ENCODE data around the gene GGN. TPM values are rescaled to one million over a fixed set of nuclear protein-coding genes. Genes with fewer than 3 reads are reported as not detected.
"Not testable (repeated sequence)": the region's sequence is repeated elsewhere in the genome, so short reads cannot be mapped to it uniquely, and the experiment has no call there.

The GGN gene
- total RNA-seq, 1 donor from 2014 or later, result not detected

DNA sequence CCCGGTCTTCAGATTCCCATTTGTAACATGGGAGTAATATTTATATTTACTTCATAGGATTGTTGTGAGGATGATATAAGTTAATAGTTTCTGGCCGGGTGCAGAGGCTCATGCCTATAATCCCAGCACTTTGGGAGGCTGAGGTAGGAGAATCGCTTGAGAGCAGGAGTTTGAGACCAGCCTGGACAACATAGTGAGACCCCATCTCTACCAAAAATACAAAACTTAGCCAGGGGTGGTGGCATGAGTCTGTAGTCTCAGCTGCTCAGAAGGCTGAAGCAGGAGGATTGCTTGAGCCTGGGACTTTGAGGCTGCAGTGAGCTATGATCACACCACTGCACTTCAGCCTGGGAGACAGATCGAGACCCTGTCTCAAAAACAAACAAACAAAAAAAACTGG is 41.0 kb downstream of the GGN start:
- no peak overlapping the region for H3K27ac ChIP-seq
- H3K36me3 ChIP-seq, result no peaks in the 10 kb centered on the region
- H3K27me3 ChIP-seq, result no peaks in the 10 kb centered on the region
- no peak for ATAC-seq
- intact Hi-C loops (cut with DNase I), result no loop called here
- H3K4me3 ChIP-seq, result no peak overlapping the region
- TF ChIP-seq, protein P1, sequence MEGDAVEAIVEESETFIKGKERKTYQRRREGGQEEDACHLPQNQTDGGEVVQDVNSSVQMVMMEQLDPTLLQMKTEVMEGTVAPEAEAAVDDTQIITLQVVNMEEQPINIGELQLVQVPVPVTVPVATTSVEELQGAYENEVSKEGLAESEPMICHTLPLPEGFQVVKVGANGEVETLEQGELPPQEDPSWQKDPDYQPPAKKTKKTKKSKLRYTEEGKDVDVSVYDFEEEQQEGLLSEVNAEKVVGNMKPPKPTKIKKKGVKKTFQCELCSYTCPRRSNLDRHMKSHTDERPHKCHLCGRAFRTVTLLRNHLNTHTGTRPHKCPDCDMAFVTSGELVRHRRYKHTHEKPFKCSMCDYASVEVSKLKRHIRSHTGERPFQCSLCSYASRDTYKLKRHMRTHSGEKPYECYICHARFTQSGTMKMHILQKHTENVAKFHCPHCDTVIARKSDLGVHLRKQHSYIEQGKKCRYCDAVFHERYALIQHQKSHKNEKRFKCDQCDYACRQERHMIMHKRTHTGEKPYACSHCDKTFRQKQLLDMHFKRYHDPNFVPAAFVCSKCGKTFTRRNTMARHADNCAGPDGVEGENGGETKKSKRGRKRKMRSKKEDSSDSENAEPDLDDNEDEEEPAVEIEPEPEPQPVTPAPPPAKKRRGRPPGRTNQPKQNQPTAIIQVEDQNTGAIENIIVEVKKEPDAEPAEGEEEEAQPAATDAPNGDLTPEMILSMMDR (IDR thresholded peaks at IDR 0.05), result no peak
- DNase-seq, result no peak
- no peaks in the 10 kb centered on the region for H3K4me1 ChIP-seq
- H3K9me3 ChIP-seq, result no peaks in the 10 kb centered on the region

DNA sequence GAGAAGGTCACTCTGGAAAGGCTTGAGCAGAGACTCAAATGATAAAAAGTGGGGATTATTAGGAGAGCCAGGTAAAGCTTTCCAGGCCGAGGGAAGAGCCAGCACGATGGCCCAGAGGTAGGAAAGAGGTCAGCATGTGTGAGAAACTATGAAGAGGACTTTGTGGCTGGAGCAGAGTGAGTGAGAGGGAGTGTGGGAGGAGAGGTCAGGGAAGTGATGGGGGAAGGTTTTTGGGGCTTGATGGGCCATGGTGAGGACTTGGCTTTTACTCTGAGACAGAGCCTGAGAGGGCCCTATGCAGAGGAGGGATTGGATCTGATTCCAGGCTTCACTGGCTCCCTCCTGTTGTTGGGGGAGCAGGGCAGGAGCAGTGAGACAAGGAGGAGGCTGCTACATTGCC is 46.9 kb downstream of the GGN start:
- no peak overlapping the region for H3K27ac ChIP-seq
- H3K36me3 ChIP-seq, result no peaks in the 10 kb centered on the region
- ATAC-seq (no peak), DNase-seq (no peak)
- H3K27me3 ChIP-seq, result no peaks in the 10 kb centered on the region
- H3K4me1 ChIP-seq, result peaks cover 13% of the 10 kb centered on the region
- H3K9me3 ChIP-seq, result no peaks in the 10 kb centered on the region
- TF ChIP-seq, protein P1 (IDR thresholded peaks at IDR 0.05), result no peak
- no peak overlapping the region for H3K4me3 ChIP-seq
- intact Hi-C loops (cut with DNase I), result no loop called here

DNA sequence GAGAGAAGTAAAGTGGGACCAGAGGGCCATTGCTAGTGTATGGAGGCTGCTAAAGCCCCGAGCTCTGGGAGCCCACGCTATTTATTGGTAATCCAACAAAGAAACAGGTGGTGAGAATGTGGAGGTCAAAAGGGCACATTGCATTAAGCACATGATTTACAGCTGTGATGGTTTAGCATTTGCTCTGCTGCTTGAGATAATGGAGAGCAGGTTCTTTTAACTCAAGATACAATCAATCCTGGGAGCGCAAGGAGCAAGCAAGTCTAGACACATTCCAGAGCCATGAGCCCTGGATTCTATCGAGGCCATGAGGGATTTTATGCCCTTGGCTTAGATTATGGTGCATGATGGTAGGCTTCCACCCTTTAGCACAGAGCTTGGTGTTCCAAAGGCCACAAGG is 48.8 kb downstream of the GGN start:
- H3K4me3 ChIP-seq; DNase-seq; ATAC-seq; intact Hi-C loops (cut with DNase I); H3K36me3 ChIP-seq; H3K27me3 ChIP-seq; H3K27ac ChIP-seq; H3K9me3 ChIP-seq: not testable (repeated sequence)
- peaks cover 17% of the 10 kb centered on the region for H3K4me1 ChIP-seq

DNA sequence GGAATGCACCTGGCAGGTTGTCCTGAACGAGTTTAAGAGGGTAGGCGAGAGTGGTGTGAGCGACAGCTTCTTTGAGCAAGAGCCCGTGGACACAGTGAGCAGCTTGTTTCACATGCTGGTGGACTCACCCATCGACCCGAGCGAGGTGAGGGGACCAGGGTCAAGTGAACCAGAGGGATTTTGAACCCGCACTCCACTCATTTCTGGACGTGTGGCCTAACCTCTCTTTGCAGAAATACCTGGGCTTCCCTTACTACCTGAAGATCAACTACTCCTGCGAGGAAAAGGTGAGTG is 50.5 kb downstream of the GGN start:
- TF ChIP-seq, protein P1 (IDR thresholded peaks at IDR 0.05), result no peak
- H3K4me3 ChIP-seq, result peak overlapping the region; percentile 79
- peak overlapping the region; percentile 73 for H3K27ac ChIP-seq
- ATAC-seq, result no peak
- no peaks in the 10 kb centered on the region for H3K27me3 ChIP-seq
- no peak for DNase-seq
- H3K9me3 ChIP-seq, result no peaks in the 10 kb centered on the region
- H3K36me3 ChIP-seq, result no peaks in the 10 kb centered on the region
- peaks cover 17% of the 10 kb centered on the region for H3K4me1 ChIP-seq
- intact Hi-C loops (cut with DNase I), result no loop called here

DNA sequence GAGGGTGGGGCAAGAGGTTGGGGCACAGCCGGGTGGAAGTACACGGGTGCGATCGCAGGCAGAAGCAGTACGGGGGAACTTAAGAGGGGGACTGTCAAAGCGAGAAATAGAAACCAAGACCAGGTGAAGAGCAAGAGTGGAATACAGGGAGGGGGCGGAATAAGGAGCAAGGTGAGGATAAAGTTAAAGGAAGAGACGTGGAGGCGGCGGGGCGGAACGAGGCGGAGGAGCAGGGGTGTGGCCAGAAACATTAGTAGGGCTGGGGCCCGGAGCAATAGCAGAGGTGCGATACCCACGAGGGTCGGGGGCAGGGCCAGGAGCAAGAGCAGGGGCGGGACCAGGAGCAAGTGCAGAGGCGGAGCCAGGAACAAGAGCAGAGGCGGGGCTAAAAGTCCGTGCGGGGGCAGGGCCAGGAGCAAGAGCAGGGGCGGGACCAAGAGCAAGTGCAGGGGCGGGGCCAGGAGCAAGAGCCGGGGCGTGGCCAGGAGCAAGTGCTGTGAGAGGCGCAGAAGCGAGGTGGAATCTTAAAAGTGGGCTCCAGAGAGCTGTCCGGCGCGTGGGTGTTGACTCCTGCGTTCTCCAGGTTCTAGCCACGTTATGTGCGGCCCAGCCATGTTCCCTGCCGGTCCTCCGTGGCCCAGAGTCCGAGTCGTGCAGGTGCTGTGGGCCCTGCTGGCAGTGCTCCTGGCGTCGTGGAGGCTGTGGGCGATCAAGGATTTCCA is 51.0 kb downstream of the GGN start:
- DNase-seq (peak; percentile 98), ATAC-seq (peak; percentile 89)
- peaks cover 17% of the 10 kb centered on the region for H3K4me1 ChIP-seq
- H3K36me3 ChIP-seq, result no peaks in the 10 kb centered on the region
- peak overlapping the region; percentile 79 for H3K4me3 ChIP-seq
- TF ChIP-seq, protein P1 (IDR thresholded peaks at IDR 0.05), result no peak
- intact Hi-C loops (cut with DNase I), result no loop called here
- H3K27me3 ChIP-seq, result no peaks in the 10 kb centered on the region
- no peaks in the 10 kb centered on the region for H3K9me3 ChIP-seq
- H3K27ac ChIP-seq, result peak overlapping the region; percentile 85

DNA sequence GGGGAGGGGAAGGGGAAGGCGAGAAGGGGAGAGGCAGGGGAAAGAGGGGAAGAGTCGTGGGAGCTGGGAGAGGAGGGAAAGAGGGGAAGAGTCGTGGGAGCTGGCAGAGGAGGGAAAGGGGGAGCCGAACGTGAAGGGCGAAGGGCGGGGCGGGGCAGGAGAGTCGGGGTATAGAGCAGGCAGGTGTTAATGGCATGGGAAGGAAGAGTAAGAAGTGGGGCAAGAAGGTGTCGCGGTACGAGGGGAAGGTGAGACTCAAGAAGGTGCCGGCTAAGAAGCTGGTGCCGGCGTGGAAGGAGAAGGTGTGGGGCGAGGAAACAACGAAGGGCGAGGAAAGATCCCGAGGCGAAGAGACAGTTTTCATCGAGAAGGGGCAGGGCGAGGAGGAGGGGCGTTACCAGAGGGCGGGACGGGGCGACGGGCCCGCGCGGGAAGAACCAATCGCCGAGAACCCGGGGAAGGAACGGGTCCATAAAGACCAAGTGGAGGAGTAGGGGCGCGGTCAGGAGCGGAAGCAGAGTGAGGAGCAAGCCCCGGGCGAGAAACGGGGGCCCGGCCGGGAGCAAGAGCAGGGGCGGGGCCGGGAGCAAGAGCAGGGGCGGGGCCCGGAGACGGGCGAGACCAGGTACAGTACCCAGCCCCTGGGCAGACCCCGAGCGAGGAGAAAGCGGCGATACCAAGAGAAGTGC is 51.7 kb downstream of the GGN start:
- TF ChIP-seq, protein P1 (IDR thresholded peaks at IDR 0.05), result no peak
- Histone ChIP-seq H3K27me3 (no peaks in the 10 kb centered on the region), H3K9me3 (no peaks in the 10 kb centered on the region), H3K36me3 (no peaks in the 10 kb centered on the region), H3K4me1 (peaks cover 17% of the 10 kb centered on the region), H3K4me3 (peak overlapping the region; percentile 79), H3K27ac (peak overlapping the region; percentile 85)
- ATAC-seq, result peak; percentile 88
- peak; percentile 98 for DNase-seq
- intact Hi-C loops (cut with DNase I), result no loop called here

Other genes starting within 250 kb of the GGN start
- not detected for gene DPF1, start 163.8 kb downstream of the GGN start, total RNA-seq
- 113 TPM for gene PPP1R14A, start 131.7 kb downstream of the GGN start, total RNA-seq
- 231 TPM for gene SPINT2, start 123.5 kb downstream of the GGN start, total RNA-seq
- 63.0 TPM for gene C19orf33, start 83.8 kb downstream of the GGN start, total RNA-seq
- gene YIF1B, start 72.1 kb downstream of the GGN start, total RNA-seq, result 37.3 TPM
- 13.1 TPM for gene KCNK6, start 68.2 kb downstream of the GGN start, total RNA-seq
- 10.6 TPM for gene CATSPERG, start 52.2 kb downstream of the GGN start, total RNA-seq
- 123 TPM for gene PSMD8, start 13.5 kb downstream of the GGN start, total RNA-seq
- 1.6 TPM for gene SPRED3, start 663 bp upstream of the GGN start, total RNA-seq
- gene FAM98C, start 15.1 kb upstream of the GGN start, total RNA-seq, result 16.2 TPM
- 7.6 TPM for gene RASGRP4, start 38.2 kb upstream of the GGN start, total RNA-seq
- 6.5 TPM for gene RYR1, start 45.7 kb upstream of the GGN start, total RNA-seq
- 12.1 TPM for gene MAP4K1, start 229.9 kb upstream of the GGN start, total RNA-seq
- gene EIF3K, start 231.2 kb upstream of the GGN start, total RNA-seq, result 215 TPM